WERI-Rb-1 (cell line): ENCODE results near the gene SSBP3.

ENCODE experiments used
- DNase-seq: peaks from one replicate; pipeline ENCODE4 v3.0.0-alpha.2; 2020
- H3K27ac ChIP-seq: fragments of 250-450 bp; sonication (Bioruptor Pico); 2 replicates; pipeline ENCODE4 v1.5.1; 2020; ENCODE audit warnings: mild to moderate bottlenecking, moderate library complexity
- H3K27me3 ChIP-seq: fragments of 250-450 bp; sonication (Bioruptor Pico); 2 replicates; pipeline ENCODE4 v1.5.1; 2021; ENCODE audit warnings: mild to moderate bottlenecking, low read depth, moderate library complexity; ENCODE audit not compliant: insufficient read depth, severe bottlenecking
- H3K36me3 ChIP-seq: fragments of 250-450 bp; sonication (Bioruptor Pico); 2 replicates; pipeline ENCODE4 v1.5.1; 2020; ENCODE audit warnings: mild to moderate bottlenecking, moderate library complexity
- H3K4me3 ChIP-seq: 2 replicates; pipeline ENCODE4 v1.5.1; 2011; ENCODE audit warnings: low read depth, mild to moderate bottlenecking, control low read depth, low read length
- H3K9me3 ChIP-seq: fragments of 250-450 bp; sonication (Bioruptor Pico); 2 replicates; pipeline ENCODE4 v1.5.1; 2021; ENCODE audit warnings: mild to moderate bottlenecking, moderate library complexity; ENCODE audit not compliant: severe bottlenecking
- CTCF ChIP-seq: IDR thresholded peaks from 2 replicates; pipeline ENCODE4 v1.5.1; 2011; ENCODE audit warnings: low read depth, mild to moderate bottlenecking, control low read depth, inconsistent platforms, low read length

The SSBP3 gene

DNA sequence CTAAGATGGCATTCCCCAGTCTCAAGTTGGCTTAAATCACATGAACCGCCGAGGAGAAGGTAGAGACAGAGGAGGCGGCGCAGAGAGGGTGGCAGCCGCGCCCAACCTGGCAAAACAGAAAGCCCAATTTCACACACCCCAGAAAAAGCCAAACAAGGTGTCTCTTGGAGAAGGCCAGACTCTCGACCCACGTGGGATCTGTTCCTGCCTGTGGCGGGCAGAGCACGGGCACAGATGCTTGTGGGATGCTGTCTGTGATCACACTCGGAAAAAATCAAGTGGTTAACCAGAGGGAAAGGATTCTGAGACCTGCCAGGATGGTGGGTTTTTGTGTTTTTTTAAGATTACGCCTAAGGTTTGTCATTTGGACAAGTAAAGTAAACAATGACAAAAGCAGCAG, 125.5 kb downstream of the SSBP3 start:
- no peaks in the 10 kb centered on the region for H3K9me3 ChIP-seq
- no peak overlapping the region for H3K27ac ChIP-seq
- H3K36me3 ChIP-seq = peaks cover 70% of the 10 kb centered on the region
- no peak for TF ChIP-seq CTCF
- no peak for DNase-seq
- H3K27me3 ChIP-seq = no peaks in the 10 kb centered on the region
- no peak overlapping the region for H3K4me3 ChIP-seq

GRCh38 chr1:54279457-54279856, 126.7 kb downstream of the SSBP3 start:
- Histone ChIP-seq H3K27ac (no peak overlapping the region), H3K4me3 (no peak overlapping the region), H3K36me3 (peaks cover 74% of the 10 kb centered on the region), H3K9me3 (no peaks in the 10 kb centered on the region), H3K27me3 (no peaks in the 10 kb centered on the region)
- DNase-seq = no peak
- no peak for TF ChIP-seq CTCF

- Histone ChIP-seq H3K36me3 (peaks cover 74% of the 10 kb centered on the region), H3K27ac (no peak overlapping the region), H3K9me3 (no peaks in the 10 kb centered on the region), H3K27me3 (no peaks in the 10 kb centered on the region), H3K4me3 (no peak overlapping the region)
- no peak for TF ChIP-seq CTCF
- no peak for DNase-seq
These were observed 127.2 kb downstream of the SSBP3 start for GRCh38 chr1:54278941-54279422.

- TF ChIP-seq CTCF = no peak
- Histone ChIP-seq H3K27me3 (no peaks in the 10 kb centered on the region), H3K36me3 (peaks cover 69% of the 10 kb centered on the region), H3K4me3 (no peak overlapping the region), H3K9me3 (no peaks in the 10 kb centered on the region), H3K27ac (no peak overlapping the region)
- DNase-seq = no peak
These were observed 128.5 kb downstream of the SSBP3 start for GRCh38 chr1:54277451-54278341.

DNA sequence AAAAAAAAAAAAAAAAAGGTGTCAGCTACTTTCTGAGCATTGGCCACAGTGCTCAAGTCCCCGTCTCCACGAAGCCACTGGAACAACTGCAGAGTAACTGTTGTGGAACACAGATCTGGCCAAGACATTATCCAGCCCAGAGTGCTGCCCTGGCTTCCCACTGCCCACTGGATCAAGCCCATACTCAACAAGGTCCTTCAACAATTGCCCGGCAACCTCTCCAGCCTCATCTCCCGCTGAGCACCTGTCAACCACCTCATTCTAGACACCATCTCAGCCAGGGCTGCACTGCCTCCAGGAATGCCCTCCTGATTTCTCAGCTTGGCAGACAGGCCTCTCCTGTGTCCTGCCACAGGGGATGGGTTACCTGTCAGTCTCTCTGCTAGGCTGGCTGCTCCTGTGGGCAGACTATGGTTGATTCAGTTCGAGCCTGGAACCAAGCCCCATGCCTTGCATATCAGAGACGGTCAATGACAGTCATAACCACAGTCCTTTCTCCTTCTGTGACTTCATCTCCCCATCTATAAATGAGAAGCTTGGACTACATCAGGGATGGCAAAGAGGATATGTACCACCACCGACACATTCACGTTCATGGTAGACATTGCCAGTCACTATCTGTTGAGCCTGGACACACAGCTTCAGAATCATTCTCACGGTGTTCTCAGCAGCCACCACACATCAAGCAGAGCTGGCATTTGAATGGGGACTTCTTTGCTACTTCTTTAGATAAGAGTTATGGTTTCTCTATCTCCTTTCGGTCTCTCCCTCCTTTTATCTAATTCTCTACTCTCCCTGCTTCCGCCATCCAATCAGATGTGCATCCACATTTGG, 129.4 kb downstream of the SSBP3 start:
- Histone ChIP-seq H3K4me3 (no peak overlapping the region), H3K9me3 (no peaks in the 10 kb centered on the region), H3K36me3 (peaks cover 69% of the 10 kb centered on the region), H3K27me3 (no peaks in the 10 kb centered on the region), H3K27ac (0 out of 2 replicates have a peak overlapping the region, but pooled peaks have one; percentile 10)
- TF ChIP-seq CTCF = no peak
- DNase-seq = no peak
